HG03066 (cell line): Measurements from ENCODE around the gene SLC47A2.
"Not testable (repeated sequence)": the region's sequence is repeated elsewhere in the genome, so short reads cannot be mapped to it uniquely, and the experiment has no call there.

Source experiments
- ATAC-seq: cut with Tn5 transposase; IDR thresholded peaks from one replicate; pipeline ENCODE4 v1.9.1; 2021; ENCODE audit warnings: low read depth; ENCODE audit not compliant: unreplicated experiment

The SLC47A2 gene

GRCh38 chr17:19673623-19674022 lies 42.8 kb downstream of the SLC47A2 start:
- ATAC-seq: no peak

- no peak for ATAC-seq
Observed at GRCh38 chr17:19672009-19672750, 44.2 kb downstream of the SLC47A2 start.

GRCh38 chr17:19671433-19671832 lies 45.0 kb downstream of the SLC47A2 start:
- no peak for ATAC-seq

- ATAC-seq: no peak
Observed at GRCh38 chr17:19670908-19671307, 45.5 kb downstream of the SLC47A2 start.

GRCh38 chr17:19669680-19670079 lies 46.7 kb downstream of the SLC47A2 start:
- not testable (repeated sequence) for ATAC-seq

- ATAC-seq: no peak
Observed at GRCh38 chr17:19664821-19665181, 51.6 kb downstream of the SLC47A2 start.

- ATAC-seq: no peak
Observed at GRCh38 chr17:19664136-19664820, 52.1 kb downstream of the SLC47A2 start.

- no peak for ATAC-seq
Observed at GRCh38 chr17:19663097-19663496, 53.3 kb downstream of the SLC47A2 start.

- no peak for ATAC-seq
Observed at GRCh38 chr17:19661121-19661520, 55.3 kb downstream of the SLC47A2 start.

GRCh38 chr17:19660219-19660870 lies 56.0 kb downstream of the SLC47A2 start:
- ATAC-seq: no peak

- ATAC-seq: no peak
Observed at GRCh38 chr17:19659366-19660177, 56.8 kb downstream of the SLC47A2 start.

- ATAC-seq: no peak
Observed at GRCh38 chr17:19656851-19657581, 59.4 kb downstream of the SLC47A2 start.

- ATAC-seq: no peak
Observed at GRCh38 chr17:19656336-19656735, 60.0 kb downstream of the SLC47A2 start.

GRCh38 chr17:19654896-19655295 lies 61.5 kb downstream of the SLC47A2 start:
- ATAC-seq: no peak

GRCh38 chr17:19654342-19654886 lies 62.0 kb downstream of the SLC47A2 start:
- ATAC-seq: no peak

- no peak for ATAC-seq
Observed at GRCh38 chr17:19652595-19652994, 63.8 kb downstream of the SLC47A2 start.

- ATAC-seq: no peak
Observed at GRCh38 chr17:19651451-19652238, 64.7 kb downstream of the SLC47A2 start.

- no peak for ATAC-seq
Observed at GRCh38 chr17:19650826-19651225, 65.6 kb downstream of the SLC47A2 start.

GRCh38 chr17:19649274-19649541 lies 67.2 kb downstream of the SLC47A2 start:
- no peak for ATAC-seq
